Measurements from ENCODE around the gene MSMO1. TPM values are rescaled to one million over a fixed set of nuclear protein-coding genes. Genes with fewer than 3 reads are reported as not detected.

MSMO1 gene
- total and polyA plus RNA-seq, 10 donors, result 11.0 to 27.4 (median 17.7) TPM

- intact Hi-C loops (cut with DNase I; ENCODE audit: low total_unique reads), result no loop called here
- H3K36me3 ChIP-seq, result no peaks in the 10 kb centered on the region
- H3K27me3 ChIP-seq (replicated peaks in 1 of 7), result peaks cover 0 to 18% (median 10%) of the 10 kb centered on the region in 7 donors
- peaks cover 0 to 4% (median 3%) of the 10 kb centered on the region in 6 donors for H3K4me1 ChIP-seq
- 66 to 91% (median 89%) methylated on average over 3 of the region's 3 CpGs for WGBS, 5 donors
- H3K4me3 ChIP-seq, result no peak overlapping the region
- no peak for TF ChIP-seq POLR2AphosphoS5 (IDR thresholded peaks at IDR 0.05)
- no peak for TF ChIP-seq POLR2A (IDR thresholded peaks at IDR 0.05)
- TF ChIP-seq, protein P1, sequence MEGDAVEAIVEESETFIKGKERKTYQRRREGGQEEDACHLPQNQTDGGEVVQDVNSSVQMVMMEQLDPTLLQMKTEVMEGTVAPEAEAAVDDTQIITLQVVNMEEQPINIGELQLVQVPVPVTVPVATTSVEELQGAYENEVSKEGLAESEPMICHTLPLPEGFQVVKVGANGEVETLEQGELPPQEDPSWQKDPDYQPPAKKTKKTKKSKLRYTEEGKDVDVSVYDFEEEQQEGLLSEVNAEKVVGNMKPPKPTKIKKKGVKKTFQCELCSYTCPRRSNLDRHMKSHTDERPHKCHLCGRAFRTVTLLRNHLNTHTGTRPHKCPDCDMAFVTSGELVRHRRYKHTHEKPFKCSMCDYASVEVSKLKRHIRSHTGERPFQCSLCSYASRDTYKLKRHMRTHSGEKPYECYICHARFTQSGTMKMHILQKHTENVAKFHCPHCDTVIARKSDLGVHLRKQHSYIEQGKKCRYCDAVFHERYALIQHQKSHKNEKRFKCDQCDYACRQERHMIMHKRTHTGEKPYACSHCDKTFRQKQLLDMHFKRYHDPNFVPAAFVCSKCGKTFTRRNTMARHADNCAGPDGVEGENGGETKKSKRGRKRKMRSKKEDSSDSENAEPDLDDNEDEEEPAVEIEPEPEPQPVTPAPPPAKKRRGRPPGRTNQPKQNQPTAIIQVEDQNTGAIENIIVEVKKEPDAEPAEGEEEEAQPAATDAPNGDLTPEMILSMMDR (IDR thresholded peaks at IDR 0.05 in 8 of 11, conservative IDR thresholded peaks at IDR 0.05 in 3 of 11), result no peak
- DNase-seq, result no peak
- H3K27ac ChIP-seq, result no peak overlapping the region
- no peaks in the 10 kb centered on the region for H3K9me3 ChIP-seq
Measured at GRCh38 chr4:165384186-165384585, 56.7 kb downstream of the MSMO1 start.

DNA sequence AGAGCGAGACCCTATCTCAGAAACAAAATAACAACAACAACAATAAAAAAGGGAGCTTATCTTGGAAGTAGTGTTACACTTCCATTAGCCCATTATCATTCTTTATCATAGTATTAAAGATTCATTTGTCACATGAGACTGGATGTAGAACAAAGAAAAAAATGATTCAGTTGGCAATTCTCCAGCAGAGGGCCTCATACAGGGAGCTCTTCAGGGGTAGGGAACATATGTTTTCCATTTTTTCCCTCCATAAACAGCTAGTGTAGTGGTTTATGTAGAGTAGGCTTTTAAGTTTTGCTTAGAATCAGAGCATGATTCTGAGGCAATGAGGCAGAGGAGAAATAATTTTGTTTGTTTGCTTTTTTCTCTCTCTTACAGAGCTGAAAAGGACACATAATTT lies 57.1 kb downstream of the MSMO1 start:
- H3K9me3 ChIP-seq, result no peaks in the 10 kb centered on the region
- no peak for DNase-seq
- no peaks in the 10 kb centered on the region for H3K4me1 ChIP-seq
- H3K27ac ChIP-seq, result no peak overlapping the region
- no peak overlapping the region for H3K4me3 ChIP-seq
- no peaks in the 10 kb centered on the region for H3K36me3 ChIP-seq
- peaks cover 0 to 14% (median 6%) of the 10 kb centered on the region in 7 donors for H3K27me3 ChIP-seq (replicated peaks in 1 of 7)
- 88 to 96% (median 92%) methylated on average over 1 of the region's 1 CpG for WGBS, 5 donors
- TF ChIP-seq POLR2A (IDR thresholded peaks at IDR 0.05) (no peak), POLR2AphosphoS5 (IDR thresholded peaks at IDR 0.05) (no peak)
- TF ChIP-seq, protein P1 (IDR thresholded peaks at IDR 0.05 in 8 of 11, conservative IDR thresholded peaks at IDR 0.05 in 3 of 11), result no peak
- intact Hi-C loops (cut with DNase I; ENCODE audit: low total_unique reads), result no loop called here

DNA sequence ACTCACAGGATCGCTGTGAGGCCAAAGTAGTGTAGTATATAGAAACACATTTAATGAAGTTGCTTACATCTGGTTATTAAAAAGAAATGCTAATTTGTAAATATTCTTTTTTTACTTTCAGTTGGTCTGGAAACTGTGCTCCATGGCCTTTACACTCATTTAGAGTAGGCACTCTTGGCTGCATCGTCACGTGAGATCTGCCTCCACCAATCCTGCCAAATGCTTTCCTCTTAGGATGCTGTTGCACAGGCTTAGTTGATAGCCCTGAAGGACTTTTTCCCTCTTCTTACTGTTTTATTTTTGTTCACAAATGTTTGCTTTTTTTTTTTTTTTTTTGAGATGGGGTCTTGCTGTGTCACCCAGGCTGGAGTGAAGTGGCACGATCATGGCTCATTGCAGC lies 57.7 kb downstream of the MSMO1 start:
- 88 to 97% (median 89%) methylated on average over 4 of the region's 4 CpGs for WGBS, 5 donors
- Histone ChIP-seq H3K36me3 (no peaks in the 10 kb centered on the region), H3K27me3 (replicated peaks in 1 of 7) (peaks cover 0 to 9% (median 3%) of the 10 kb centered on the region in 7 donors), H3K9me3 (no peaks in the 10 kb centered on the region), H3K4me1 (no peaks in the 10 kb centered on the region), H3K4me3 (no peak overlapping the region), H3K27ac (no peak overlapping the region)
- TF ChIP-seq, protein P1 (IDR thresholded peaks at IDR 0.05 in 8 of 11, conservative IDR thresholded peaks at IDR 0.05 in 3 of 11), result no peak
- no peak for TF ChIP-seq POLR2AphosphoS5 (IDR thresholded peaks at IDR 0.05)
- TF ChIP-seq POLR2A (IDR thresholded peaks at IDR 0.05), result no peak
- intact Hi-C loops (cut with DNase I; ENCODE audit: low total_unique reads), result no loop called here
- no peak for DNase-seq

DNA sequence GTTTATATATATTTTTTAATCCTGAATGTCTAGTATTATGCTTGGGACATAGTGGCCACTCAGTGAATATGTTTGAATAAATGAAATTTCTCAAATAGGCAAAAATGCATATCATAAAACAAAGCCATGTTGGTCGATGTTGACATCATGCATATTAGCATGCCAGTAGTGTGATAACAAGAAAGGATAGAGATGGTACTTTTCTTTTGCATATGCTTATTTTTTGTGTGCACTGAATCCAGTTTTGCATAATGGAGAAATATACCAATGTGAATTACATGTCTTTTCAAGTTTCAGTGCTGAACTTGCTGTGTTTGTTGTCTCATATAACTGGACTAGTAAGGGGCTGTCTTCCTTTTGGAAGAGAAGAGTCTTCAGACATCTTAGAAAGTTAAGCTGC lies 58.9 kb downstream of the MSMO1 start:
- 91 to 96% (median 94%) methylated on average over 1 of the region's 1 CpG for WGBS, 5 donors
- DNase-seq, result no peak

More for the DNA sequence above, 58.9 kb downstream of the MSMO1 start:
- intact Hi-C loops (cut with DNase I; ENCODE audit: low total_unique reads), result no loop called here
- H3K4me3 ChIP-seq, result no peak overlapping the region
- H3K27me3 ChIP-seq (replicated peaks in 1 of 7), result peaks cover 0 to 5% (median 0%) of the 10 kb centered on the region in 7 donors
- TF ChIP-seq POLR2A (IDR thresholded peaks at IDR 0.05) (no peak), POLR2AphosphoS5 (IDR thresholded peaks at IDR 0.05) (no peak)
- TF ChIP-seq, protein P1 (IDR thresholded peaks at IDR 0.05 in 8 of 11, conservative IDR thresholded peaks at IDR 0.05 in 3 of 11), result no peak
- no peak overlapping the region for H3K27ac ChIP-seq
- H3K36me3 ChIP-seq, result no peaks in the 10 kb centered on the region
- no peaks in the 10 kb centered on the region for H3K4me1 ChIP-seq
- H3K9me3 ChIP-seq, result no peaks in the 10 kb centered on the region

All from spleen (tissue), 11 donors.